Lung (tissue), 12 donors: ENCODE data around the gene OGFR. TPM values are rescaled to one million over a fixed set of nuclear protein-coding genes. Genes with fewer than 3 reads are reported as not detected.

Experiments used
- ATAC-seq: fragments of 200-7000 bp; cut with Tn5 transposase; one replicate; pipeline ENCODE4 v1.9.1; 2020; ENCODE audit warnings: moderate number of reproducible peaks; ENCODE audit not compliant: insufficient read depth, low FRiP score
- DNase-seq, 3 donors: peaks; one replicate each; pipeline ENCODE4 v3.0.0-alpha.2; 2013 to 2017
- H3K27ac ChIP-seq, 2 donors: one replicate each; pipeline ENCODE4 v1.5.1; 2013; ENCODE audit warnings: mild to moderate bottlenecking in 2 of 2, moderate library complexity in 2 of 2, control low read depth in 1 of 2, inconsistent platforms in 1 of 2, low read depth in 1 of 2, low read length in 1 of 2
- H3K27me3 ChIP-seq, 3 donors: one replicate each; pipeline ENCODE4 v1.5.1; 2013; ENCODE audit warnings: low read length in 2 of 3; ENCODE audit not compliant: control insufficient read depth in 3 of 3, insufficient read depth in 3 of 3
- H3K36me3 ChIP-seq, 4 donors: one replicate each; pipeline ENCODE4 v1.5.1; 2013; ENCODE audit warnings: low read length in 4 of 4, mild to moderate bottlenecking in 1 of 4, moderate library complexity in 1 of 4; ENCODE audit not compliant: control insufficient read depth in 4 of 4, insufficient read depth in 4 of 4
- H3K4me1 ChIP-seq, 5 donors: one replicate each; pipeline ENCODE4 v1.5.1; 2013; ENCODE audit warnings: low read length in 5 of 5, mild to moderate bottlenecking in 2 of 5, moderate library complexity in 1 of 5; ENCODE audit not compliant: control insufficient read depth in 5 of 5, insufficient read depth in 5 of 5
- H3K4me3 ChIP-seq: one replicate; pipeline ENCODE4 v1.5.1; 2013; ENCODE audit warnings: mild to moderate bottlenecking, control low read depth, moderate library complexity
- H3K9ac ChIP-seq, 2 donors: one replicate each; pipeline ENCODE4 v1.5.1; 2013; ENCODE audit warnings: low read length in 2 of 2, control low read depth in 1 of 2; ENCODE audit not compliant: insufficient read depth in 1 of 2
- H3K9me3 ChIP-seq, 4 donors: one replicate each; pipeline ENCODE4 v1.5.1; 2013; ENCODE audit warnings: low read length in 3 of 4, mild to moderate bottlenecking in 1 of 4, moderate library complexity in 1 of 4; ENCODE audit not compliant: control insufficient read depth in 4 of 4, insufficient read depth in 3 of 4
- CTCF ChIP-seq: IDR thresholded peaks from 2 replicates; pipeline ENCODE4 v1.5.1; 2012; ENCODE audit warnings: mild to moderate bottlenecking; ENCODE audit errors: control extremely low read depth, extremely low read depth
- WGBS, 2 donors: extraction: QIAGEN DNeasy Blood & Tissue Kit; methylation state at CpG; one replicate each; pipeline ENCODE4 v1.1.7; 2013; 5-methylcytosine and 5-hydroxymethylcytosine counted together
- polyA plus RNA-seq, 2 donors: library from polyadenylated mRNA; stranded (reverse); fragments of 200-250 nt; gene quantifications; one replicate each; pipeline ENCODE4 v1.2.1, GENCODE V29; 2013
- total RNA-seq, 2 donors: library from RNA; depleted of rRNA in 1 of 2; stranded (reverse); fragments of >200 nt in 1 of 2; gene quantifications; one replicate each; pipeline ENCODE4 v1.2.1, GENCODE V29; 2014 to 2021
- donor health status: control.
- donor health status: control.
- donor health status: Bipolar disorder and iron deficiency.
- donor health status: healthy.
- donor health status: DM: yes; HTN: yes; CAD: no.

The OGFR gene
- total and polyA plus RNA-seq, 4 donors: 38.0 to 73.1 (median 63.9) TPM

- H3K36me3 ChIP-seq: no peaks in the 10 kb centered on the region
- no peak overlapping the region for H3K27ac ChIP-seq
- H3K9ac ChIP-seq: no peak overlapping the region
- H3K4me1 ChIP-seq: peaks cover 0 to 58% (median 17%) of the 10 kb centered on the region in 5 donors
- H3K27me3 ChIP-seq: peaks cover 2 to 12% (median 11%) of the 10 kb centered on the region in 3 donors
- no peak for TF ChIP-seq CTCF
- ATAC-seq: no peak
- 58 to 71% methylated on average over 16 of the region's 16 CpGs for WGBS, 2 donors
- peaks cover 0 to 3% (median 0%) of the 10 kb centered on the region in 4 donors for H3K9me3 ChIP-seq
- no peak for DNase-seq
- H3K4me3 ChIP-seq: no peak overlapping the region
Measured at GRCh38 chr20:62819494-62820174, 15.0 kb downstream of the OGFR start.

GRCh38 chr20:62820208-62820961 is 15.8 kb downstream of the OGFR start:
- H3K4me3 ChIP-seq: no peak overlapping the region
- TF ChIP-seq CTCF: no peak
- H3K9ac ChIP-seq: no peak overlapping the region
- peaks cover 0 to 55% (median 19%) of the 10 kb centered on the region in 5 donors for H3K4me1 ChIP-seq
- H3K9me3 ChIP-seq: peaks cover 0 to 3% (median 0%) of the 10 kb centered on the region in 4 donors
- peaks cover 2 to 7% (median 5%) of the 10 kb centered on the region in 3 donors for H3K27me3 ChIP-seq
- no peak for ATAC-seq
- H3K27ac ChIP-seq: no peak overlapping the region
- no peaks in the 10 kb centered on the region for H3K36me3 ChIP-seq
- DNase-seq: no peak
- WGBS, 2 donors: 80 to 85% methylated on average over 22 to 23 of the region's 23 CpGs

- no peaks in the 10 kb centered on the region for H3K36me3 ChIP-seq
- H3K9ac ChIP-seq: no peak overlapping the region
- peaks cover 0 to 48% (median 14%) of the 10 kb centered on the region in 5 donors for H3K4me1 ChIP-seq
- H3K9me3 ChIP-seq: no peaks in the 10 kb centered on the region
- no peak for ATAC-seq
- H3K27me3 ChIP-seq: peaks cover 0 to 2% (median 2%) of the 10 kb centered on the region in 3 donors
- H3K4me3 ChIP-seq: no peak overlapping the region
- H3K27ac ChIP-seq: no peak overlapping the region
- 87 to 93% methylated on average over 19 of the region's 19 CpGs for WGBS, 2 donors
- no peak for TF ChIP-seq CTCF
- DNase-seq: no peak
Measured at GRCh38 chr20:62820962-62821725, 16.5 kb downstream of the OGFR start.
